ES-I3 (cell line): ENCODE measurements around the gene HLA-DRB5.
"Not testable (repeated sequence)": the region's sequence is repeated elsewhere in the genome, so short reads cannot be mapped to it uniquely, and the experiment has no call there.

Source experiments
- H3K36me3 ChIP-seq: 2 replicates; pipeline ENCODE4 v1.6.1; 2013; ENCODE audit warnings: mild to moderate bottlenecking, low read length, control low read depth, moderate library complexity; ENCODE audit not compliant: insufficient read depth
- H3K4me1 ChIP-seq: 2 replicates; pipeline ENCODE4 v1.6.1; 2013; ENCODE audit warnings: mild to moderate bottlenecking, control low read depth, low read length; ENCODE audit not compliant: insufficient read depth
- H3K9ac ChIP-seq: 2 replicates; pipeline ENCODE4 v1.6.1; 2013; ENCODE audit warnings: low read depth, mild to moderate bottlenecking, low read length, moderate library complexity
- H3K9me3 ChIP-seq: 2 replicates; pipeline ENCODE4 v1.6.1; 2013; ENCODE audit warnings: mild to moderate bottlenecking, low read length, moderate library complexity; ENCODE audit not compliant: control insufficient read depth, insufficient read depth

The HLA-DRB5 gene

DNA sequence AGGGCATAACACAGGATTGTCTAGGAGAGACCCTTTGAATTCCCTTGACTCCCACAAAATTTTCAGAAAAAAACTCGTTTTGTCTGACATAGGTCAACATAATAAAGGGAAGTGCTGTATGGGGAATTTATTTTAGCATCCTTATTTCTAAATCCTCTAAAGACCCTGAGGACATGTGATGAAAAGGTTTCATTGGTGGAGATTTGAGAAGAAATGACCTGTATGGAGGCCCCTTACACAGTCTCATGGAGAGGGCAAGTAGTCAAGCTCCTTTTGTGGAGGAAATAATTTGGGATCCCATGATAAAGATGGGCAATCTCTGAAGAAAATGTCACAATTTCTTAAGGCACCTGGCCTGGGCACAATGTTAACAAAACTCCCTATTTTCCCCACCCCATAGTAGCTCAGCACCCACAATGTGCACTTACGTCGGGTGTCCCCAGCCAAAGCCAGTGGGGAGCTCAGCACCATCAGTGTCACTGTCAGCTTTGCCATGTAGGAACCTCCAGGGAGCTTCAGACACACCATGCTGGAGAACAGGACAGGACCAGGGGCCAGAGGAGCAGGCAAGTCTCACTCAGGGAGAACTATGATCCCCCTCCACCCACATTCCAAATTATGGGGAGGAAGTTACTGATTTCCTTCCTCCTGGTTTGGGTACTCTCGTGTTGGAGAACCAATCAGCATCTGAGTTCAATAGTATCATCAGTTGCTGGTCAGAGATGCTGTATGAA is at the start of gene HLA-DRB5:
TSS of gene HLA-DRB5 (minus strand) at position 591 of the 734 bp plus-strand sequence. CDS start at position 528, 63 bp downstream.
- Histone ChIP-seq H3K4me1 (no peaks in the 10 kb centered on the region), H3K9me3 (no peaks in the 10 kb centered on the region), H3K9ac (no peak within 1 kb of the TSS), H3K36me3 (no peaks in the 10 kb centered on the region)

- Histone ChIP-seq H3K9ac (no peak overlapping the region), H3K36me3 (no peaks in the 10 kb centered on the region), H3K9me3 (no peaks in the 10 kb centered on the region), H3K4me1 (no peaks in the 10 kb centered on the region)
These were observed 48.9 kb upstream of the HLA-DRB5 start for GRCh38 chr6:32578962-32579361.

DNA sequence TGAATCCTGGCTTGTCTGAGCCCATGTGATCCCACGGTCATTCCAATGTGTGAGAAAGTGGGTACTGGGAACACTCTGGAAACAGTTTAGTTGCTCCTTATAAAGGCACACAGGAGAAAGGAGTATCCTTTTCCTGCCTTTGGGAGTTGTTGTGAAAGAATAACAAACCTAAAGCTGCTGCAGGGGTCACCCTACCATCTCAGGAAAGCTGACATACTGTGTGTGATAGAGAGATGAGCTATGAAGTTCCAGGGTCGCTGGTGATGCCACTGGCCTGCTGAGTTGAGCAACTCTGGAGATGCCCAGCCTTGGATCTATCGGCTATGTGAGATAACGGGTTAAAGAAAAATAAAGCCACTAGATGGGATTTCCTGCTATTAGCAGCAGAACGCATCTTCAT is 47.4 kb upstream of the HLA-DRB5 start:
- not testable (repeated sequence) for H3K36me3 ChIP-seq, H3K9ac ChIP-seq

DNA sequence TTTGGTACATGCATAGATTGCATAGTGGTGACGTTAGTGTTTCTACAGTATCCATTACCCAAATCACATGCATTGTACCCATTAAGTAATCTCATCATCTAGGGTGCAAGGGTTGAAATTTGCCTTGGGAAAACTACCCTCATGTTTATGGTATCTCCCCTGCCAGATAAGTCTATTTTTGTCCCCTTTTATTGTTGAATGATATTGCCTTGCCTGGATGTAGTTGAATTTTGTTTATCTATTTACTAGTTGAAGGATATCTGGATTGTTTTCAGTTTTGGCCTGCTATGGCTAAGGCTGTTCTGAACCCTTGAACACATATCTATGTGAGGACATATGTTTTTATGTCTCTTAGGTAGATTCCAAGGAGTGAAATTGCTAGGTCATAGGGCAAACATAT is 46.2 kb upstream of the HLA-DRB5 start:
- H3K36me3 ChIP-seq, result no peaks in the 10 kb centered on the region
- H3K9me3 ChIP-seq, result no peaks in the 10 kb centered on the region
- no peaks in the 10 kb centered on the region for H3K4me1 ChIP-seq
- H3K9ac ChIP-seq, result no peak overlapping the region

More for the DNA sequence above, 47.4 kb upstream of the HLA-DRB5 start:
- H3K9me3 ChIP-seq, H3K4me1 ChIP-seq: not testable (repeated sequence)

DNA sequence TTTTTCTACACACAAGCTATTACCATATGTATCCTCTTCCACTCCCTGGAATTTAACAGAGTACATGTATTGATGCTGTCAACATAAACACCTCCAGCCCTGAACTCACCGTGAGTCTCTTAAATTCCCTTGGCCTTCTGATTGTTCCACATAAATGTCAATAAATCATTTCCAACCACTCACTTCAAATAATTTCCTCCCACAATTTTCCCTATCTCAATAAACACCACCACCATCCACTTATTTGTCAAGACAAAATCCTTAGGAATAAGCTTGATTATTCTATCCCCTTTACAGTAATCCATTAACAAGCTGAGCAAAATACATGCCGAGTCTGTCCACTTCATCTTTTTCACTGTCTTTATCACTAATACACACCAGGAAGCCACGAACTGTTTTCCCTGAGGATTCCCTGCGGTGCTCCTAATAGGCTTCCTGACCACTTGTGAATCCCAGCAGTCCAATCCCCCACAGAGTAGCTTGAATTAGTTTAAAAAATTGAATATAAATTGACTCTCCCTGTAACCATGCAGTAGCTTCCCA is 40.3 kb upstream of the HLA-DRB5 start:
- Histone ChIP-seq H3K36me3 (no peaks in the 10 kb centered on the region), H3K4me1 (no peaks in the 10 kb centered on the region), H3K9ac (no peak overlapping the region), H3K9me3 (no peaks in the 10 kb centered on the region)

GRCh38 chr6:32568561-32568960 is 38.5 kb upstream of the HLA-DRB5 start:
- H3K36me3 ChIP-seq, result no peaks in the 10 kb centered on the region
- no peak overlapping the region for H3K9ac ChIP-seq
- H3K4me1 ChIP-seq, result no peaks in the 10 kb centered on the region
- H3K9me3 ChIP-seq, result no peaks in the 10 kb centered on the region

DNA sequence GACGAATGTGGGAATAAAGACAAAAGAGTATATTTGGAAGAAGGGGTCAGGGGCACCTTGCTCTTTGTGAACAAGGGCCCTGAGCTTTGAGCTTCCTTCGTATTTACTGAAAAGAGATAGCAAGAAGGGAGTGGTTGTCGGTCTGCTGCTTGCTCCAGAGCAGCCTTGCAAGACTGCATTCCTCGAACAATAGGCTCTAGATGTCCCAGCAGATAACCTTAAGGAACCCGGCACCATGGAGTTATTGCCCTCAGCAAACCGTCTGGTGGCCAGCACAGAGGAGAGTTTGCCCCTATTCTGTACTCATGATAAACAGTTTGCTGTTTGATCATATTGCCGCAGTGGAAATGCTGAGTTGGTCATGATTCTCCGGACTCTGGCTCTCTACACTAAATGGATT is 36.9 kb upstream of the HLA-DRB5 start:
- Histone ChIP-seq H3K9ac (no peak overlapping the region), H3K36me3 (no peaks in the 10 kb centered on the region), H3K9me3 (no peaks in the 10 kb centered on the region), H3K4me1 (no peaks in the 10 kb centered on the region)

DNA sequence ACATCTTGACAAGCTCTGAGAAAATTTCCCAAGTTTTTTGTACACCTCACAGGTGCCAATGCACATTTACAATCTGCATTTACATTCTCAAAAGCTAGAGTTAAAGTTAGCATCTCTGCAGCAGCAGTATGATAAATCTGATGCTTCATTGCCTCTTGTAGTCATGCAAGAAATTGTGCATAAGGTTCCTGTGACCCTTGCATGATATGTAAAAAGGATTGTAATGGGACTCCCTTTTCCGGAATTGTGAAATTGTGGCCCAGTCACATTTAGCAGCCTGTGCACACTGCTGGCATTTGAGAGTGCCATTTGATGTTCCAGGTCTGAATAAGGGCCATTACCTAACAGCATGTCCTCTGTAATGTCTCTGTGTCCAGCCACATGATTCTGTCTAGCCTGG is 35.4 kb upstream of the HLA-DRB5 start:
- Histone ChIP-seq H3K36me3 (no peaks in the 10 kb centered on the region), H3K9ac (no peak overlapping the region), H3K9me3 (no peaks in the 10 kb centered on the region), H3K4me1 (no peaks in the 10 kb centered on the region)

- Histone ChIP-seq H3K4me1 (no peaks in the 10 kb centered on the region), H3K9ac (no peak overlapping the region), H3K36me3 (no peaks in the 10 kb centered on the region), H3K9me3 (no peaks in the 10 kb centered on the region)
These were observed 32.9 kb upstream of the HLA-DRB5 start for GRCh38 chr6:32562940-32563339.

DNA sequence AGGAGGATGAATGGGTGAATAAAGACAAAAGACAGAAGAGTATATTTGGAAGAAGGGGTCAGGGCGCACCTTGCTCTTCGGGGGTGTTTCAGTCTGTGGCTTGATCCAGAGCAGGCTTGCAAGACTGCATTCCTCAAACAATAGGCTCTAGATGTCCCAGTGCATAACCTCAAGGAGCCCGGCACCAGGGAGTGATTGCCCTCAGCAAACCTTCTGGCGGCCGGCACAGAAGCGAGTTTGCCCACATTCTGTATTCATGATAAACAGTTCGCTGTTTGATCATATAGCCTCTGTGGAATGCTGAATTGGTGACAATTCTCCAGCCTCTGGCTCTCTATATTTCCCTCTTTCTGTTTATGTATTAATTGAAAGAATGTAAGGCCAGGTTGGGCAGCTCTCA is 29.7 kb upstream of the HLA-DRB5 start:
- Histone ChIP-seq H3K4me1 (no peaks in the 10 kb centered on the region), H3K9ac (no peak overlapping the region), H3K9me3 (no peaks in the 10 kb centered on the region), H3K36me3 (no peaks in the 10 kb centered on the region)

GRCh38 chr6:32558426-32559057 is 28.5 kb upstream of the HLA-DRB5 start:
- Histone ChIP-seq H3K9ac (no peak overlapping the region; the same call in 1 of the 2 replicates), H3K9me3 (no peaks in the 10 kb centered on the region), H3K4me1 (no peaks in the 10 kb centered on the region), H3K36me3 (no peaks in the 10 kb centered on the region)

DNA sequence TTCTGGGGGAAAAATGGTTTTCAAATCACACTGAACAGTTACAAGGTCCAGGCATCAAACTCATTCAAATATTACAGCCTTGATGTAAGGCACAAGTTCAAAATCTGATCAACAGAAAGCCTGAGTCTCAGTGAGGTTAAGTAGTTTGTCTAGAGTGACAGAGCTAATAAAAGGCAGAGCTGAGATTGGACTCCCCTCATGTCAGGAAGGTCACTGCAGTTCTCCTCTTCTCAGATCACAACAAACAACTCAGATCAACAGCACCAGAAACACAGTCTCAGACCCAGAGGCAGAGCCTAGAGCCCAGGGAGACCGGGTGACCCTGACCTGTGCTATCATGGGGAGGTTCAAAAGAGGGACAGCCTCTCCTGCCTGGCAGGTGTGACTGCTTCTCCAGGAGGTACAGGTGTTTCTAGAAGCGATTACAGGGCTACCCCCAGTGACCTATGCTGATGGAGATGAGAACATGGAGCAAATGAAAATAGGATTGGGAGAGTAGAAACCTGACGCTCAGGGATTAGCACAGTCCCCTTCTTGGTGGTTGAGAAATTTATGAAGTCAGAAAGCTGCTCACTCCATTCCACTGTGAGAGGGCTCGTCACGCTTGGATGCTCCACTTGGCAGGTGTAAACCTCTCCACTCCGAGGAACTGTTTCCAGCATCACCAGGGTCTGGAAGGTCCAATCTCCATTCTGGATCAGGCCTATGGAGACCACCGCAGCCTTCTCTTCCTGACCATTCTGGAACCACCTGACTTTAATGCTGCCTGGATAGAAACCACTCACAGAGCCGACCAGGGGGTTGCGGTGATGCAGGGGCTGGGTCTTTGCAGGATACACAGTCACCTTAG is 24.3 kb upstream of the HLA-DRB5 start:
- no peak overlapping the region for H3K9ac ChIP-seq
- H3K36me3 ChIP-seq, result no peaks in the 10 kb centered on the region
- H3K4me1 ChIP-seq, result no peaks in the 10 kb centered on the region
- H3K9me3 ChIP-seq, result no peaks in the 10 kb centered on the region

GRCh38 chr6:32553037-32553742 is 23.1 kb upstream of the HLA-DRB5 start:
- Histone ChIP-seq H3K9ac (no peak overlapping the region), H3K36me3 (no peaks in the 10 kb centered on the region), H3K9me3 (no peaks in the 10 kb centered on the region), H3K4me1 (no peaks in the 10 kb centered on the region)

GRCh38 chr6:32551410-32551809 is 21.3 kb upstream of the HLA-DRB5 start:
- no peaks in the 10 kb centered on the region for H3K4me1 ChIP-seq
- H3K9me3 ChIP-seq, result no peaks in the 10 kb centered on the region
- no peaks in the 10 kb centered on the region for H3K36me3 ChIP-seq
- H3K9ac ChIP-seq, result no peak overlapping the region
